ENCODE measurements around the gene CERKL.

DNA sequence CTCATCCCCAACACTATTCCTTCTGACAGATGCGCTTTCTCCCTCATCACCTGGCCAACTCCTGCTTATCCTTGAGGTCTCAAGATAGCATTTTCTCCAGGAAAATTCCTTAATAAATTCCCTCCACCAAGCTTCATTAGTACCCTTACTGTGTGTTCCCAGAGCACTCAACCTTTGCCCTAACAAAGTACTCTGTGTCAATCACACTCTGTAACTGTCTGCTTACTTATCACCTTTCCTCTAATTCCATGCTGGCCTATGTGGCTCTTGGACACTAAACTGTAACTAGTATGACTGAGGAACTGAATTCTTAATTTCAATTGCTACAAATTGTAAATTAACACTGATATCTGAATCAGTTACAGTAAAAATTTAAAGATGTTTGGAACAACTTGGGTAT is 41.3 kb upstream of the CERKL start:
- no peak for TF ChIP-seq TAF1 (IDR thresholded peaks at IDR 0.05; ENCODE audit: borderline replicate concordance, insufficient read depth, low read length)
- no peak for TF ChIP-seq SIN3A (IDR thresholded peaks at IDR 0.05; ENCODE audit: borderline replicate concordance, insufficient read depth, low read length)
- TF ChIP-seq POLR2AphosphoS5 (IDR thresholded peaks at IDR 0.05; ENCODE audit: low read depth, low read length) = no peak
- TF ChIP-seq, protein P1, sequence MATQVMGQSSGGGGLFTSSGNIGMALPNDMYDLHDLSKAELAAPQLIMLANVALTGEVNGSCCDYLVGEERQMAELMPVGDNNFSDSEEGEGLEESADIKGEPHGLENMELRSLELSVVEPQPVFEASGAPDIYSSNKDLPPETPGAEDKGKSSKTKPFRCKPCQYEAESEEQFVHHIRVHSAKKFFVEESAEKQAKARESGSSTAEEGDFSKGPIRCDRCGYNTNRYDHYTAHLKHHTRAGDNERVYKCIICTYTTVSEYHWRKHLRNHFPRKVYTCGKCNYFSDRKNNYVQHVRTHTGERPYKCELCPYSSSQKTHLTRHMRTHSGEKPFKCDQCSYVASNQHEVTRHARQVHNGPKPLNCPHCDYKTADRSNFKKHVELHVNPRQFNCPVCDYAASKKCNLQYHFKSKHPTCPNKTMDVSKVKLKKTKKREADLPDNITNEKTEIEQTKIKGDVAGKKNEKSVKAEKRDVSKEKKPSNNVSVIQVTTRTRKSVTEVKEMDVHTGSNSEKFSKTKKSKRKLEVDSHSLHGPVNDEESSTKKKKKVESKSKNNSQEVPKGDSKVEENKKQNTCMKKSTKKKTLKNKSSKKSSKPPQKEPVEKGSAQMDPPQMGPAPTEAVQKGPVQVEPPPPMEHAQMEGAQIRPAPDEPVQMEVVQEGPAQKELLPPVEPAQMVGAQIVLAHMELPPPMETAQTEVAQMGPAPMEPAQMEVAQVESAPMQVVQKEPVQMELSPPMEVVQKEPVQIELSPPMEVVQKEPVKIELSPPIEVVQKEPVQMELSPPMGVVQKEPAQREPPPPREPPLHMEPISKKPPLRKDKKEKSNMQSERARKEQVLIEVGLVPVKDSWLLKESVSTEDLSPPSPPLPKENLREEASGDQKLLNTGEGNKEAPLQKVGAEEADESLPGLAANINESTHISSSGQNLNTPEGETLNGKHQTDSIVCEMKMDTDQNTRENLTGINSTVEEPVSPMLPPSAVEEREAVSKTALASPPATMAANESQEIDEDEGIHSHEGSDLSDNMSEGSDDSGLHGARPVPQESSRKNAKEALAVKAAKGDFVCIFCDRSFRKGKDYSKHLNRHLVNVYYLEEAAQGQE (IDR thresholded peaks at IDR 0.05; ENCODE audit: insufficient read depth in 1 of 2, low read depth in 2 of 2, low read length in 2 of 2) = no peak

All from PFSK-1 (cell line).